Measurements from ENCODE around the gene TTC5. TPM values are rescaled to one million over a fixed set of nuclear protein-coding genes. Genes with fewer than 3 reads are reported as not detected.

TTC5 gene
- total RNA-seq, 1 donor from 2014 or later = 15.6 TPM

- no peaks in the 10 kb centered on the region for H3K9me3 ChIP-seq
- no peak for DNase-seq
- no peak for TF ChIP-seq CTCF (IDR thresholded peaks at IDR 0.05)
- peak overlapping the region; percentile 83 for H3K27ac ChIP-seq
- H3K36me3 ChIP-seq = peaks cover 9% of the 10 kb centered on the region
- H3K4me3 ChIP-seq = peak overlapping the region; percentile 74
- ATAC-seq = no peak
- H3K27me3 ChIP-seq = no peaks in the 10 kb centered on the region
- intact Hi-C loops (cut with DNase I) = no loop called here
- H3K4me1 ChIP-seq = peaks cover 18% of the 10 kb centered on the region
Observed at GRCh38 chr14:20333494-20333841, 27.7 kb upstream of the TTC5 start.

- Histone ChIP-seq H3K9me3 (no peaks in the 10 kb centered on the region), H3K27ac (peak within 1 kb of the TSS; percentile 83), H3K27me3 (no peaks in the 10 kb centered on the region), H3K4me1 (peaks cover 18% of the 10 kb centered on the region), H3K36me3 (peaks cover 15% of the 10 kb centered on the region), H3K4me3 (peak within 1 kb of the TSS; percentile 74)
- intact Hi-C loops (cut with DNase I) = no loop called here
- no peak for TF ChIP-seq CTCF (IDR thresholded peaks at IDR 0.05)
- DNase-seq (no peak), ATAC-seq (peak; percentile 97)
Observed at GRCh38 chr14:20332788-20333493, 27.2 kb upstream of the TTC5 start, which contains the start of gene CCNB1IP1. CCNB1IP1 (minus strand) TSS chr14:20333279; CDS start chr14:20316523, 16,756 bp downstream.

- H3K4me1 ChIP-seq = peaks cover 23% of the 10 kb centered on the region
- peaks cover 16% of the 10 kb centered on the region for H3K36me3 ChIP-seq
- intact Hi-C loops (cut with DNase I) = no loop called here
- TF ChIP-seq CTCF (IDR thresholded peaks at IDR 0.05) = no peak
- H3K27me3 ChIP-seq = no peaks in the 10 kb centered on the region
- DNase-seq = no peak
- H3K9me3 ChIP-seq = no peaks in the 10 kb centered on the region
- ATAC-seq = peak; percentile 18
- H3K27ac ChIP-seq = peak overlapping the region; percentile 83
- H3K4me3 ChIP-seq = peak overlapping the region; percentile 74
Observed at GRCh38 chr14:20332431-20332787, 26.7 kb upstream of the TTC5 start.

GRCh38 chr14:20331053-20331613 lies 25.4 kb upstream of the TTC5 start:
- Histone ChIP-seq H3K27me3 (no peaks in the 10 kb centered on the region), H3K4me1 (peaks cover 23% of the 10 kb centered on the region)

GRCh38 chr14:20329355-20329754 lies 23.6 kb upstream of the TTC5 start:
- intact Hi-C loops (cut with DNase I) = loop anchor here (10.0 kb wide), 1 partner anchor 775 kb away; the partner anchor contains the start of gene TMEM253
- no peak for ATAC-seq
- no peak for TF ChIP-seq CTCF (IDR thresholded peaks at IDR 0.05)
- Histone ChIP-seq H3K4me1 (peaks cover 23% of the 10 kb centered on the region), H3K27ac (no peak overlapping the region), H3K36me3 (peaks cover 37% of the 10 kb centered on the region), H3K9me3 (no peaks in the 10 kb centered on the region), H3K27me3 (no peaks in the 10 kb centered on the region), H3K4me3 (no peak overlapping the region)
- DNase-seq = no peak

More at GRCh38 chr14:20331053-20331613, 25.4 kb upstream of the TTC5 start:
- DNase-seq (no peak), ATAC-seq (no peak)
- Histone ChIP-seq H3K27ac (no peak overlapping the region), H3K9me3 (no peaks in the 10 kb centered on the region), H3K4me3 (no peak overlapping the region), H3K36me3 (peaks cover 22% of the 10 kb centered on the region)
- intact Hi-C loops (cut with DNase I) = no loop called here
- no peak for TF ChIP-seq CTCF (IDR thresholded peaks at IDR 0.05)

Data from upper lobe of right lung (tissue), 1 donor.